Fibroblast of the aortic adventitia (primary cell): ENCODE measurements around the gene CES4A. TPM values are rescaled to one million over a fixed set of nuclear protein-coding genes. Genes with fewer than 3 reads are reported as not detected.
A peak's percentile ranks its signal among the peaks of the same experiment; 100 is the strongest.

ENCODE experiments used
- DNase-seq: peaks from one replicate; pipeline ENCODE4 v3.0.0-alpha.2; 2010; ENCODE audit warnings: low read depth
- H3K4me3 ChIP-seq: 2 replicates; pipeline ENCODE4 v1.5.1; 2011; ENCODE audit warnings: low read depth, mild to moderate bottlenecking, control low read depth, low read length, moderate library complexity
- CTCF ChIP-seq: IDR thresholded peaks from 2 replicates; pipeline ENCODE4 v1.5.1; 2011; ENCODE audit warnings: mild to moderate bottlenecking, low read length, control low read depth, inconsistent platforms; ENCODE audit not compliant: insufficient read depth
- total RNA-seq: library from RNA; depleted of rRNA; stranded (reverse); fragments of >200 nt; gene quantifications from 2 replicates; pipeline ENCODE4 v1.2.3, GENCODE V29; 2012; ENCODE audit warnings: low replicate concordance

Gene CES4A
- total RNA-seq, 1 donor, result 2.2 TPM

GRCh38 chr16:67006930-67007658 lies 18.7 kb downstream of the CES4A start:
- H3K4me3 ChIP-seq, result no peak overlapping the region
- no peak for DNase-seq
- TF ChIP-seq CTCF, result no peak

- H3K4me3 ChIP-seq, result no peak overlapping the region
- no peak for TF ChIP-seq CTCF
- no peak for DNase-seq
Measured at GRCh38 chr16:67009158-67009557, 20.8 kb downstream of the CES4A start.

GRCh38 chr16:67011274-67011673 lies 22.9 kb downstream of the CES4A start:
- H3K4me3 ChIP-seq, result no peak overlapping the region
- TF ChIP-seq CTCF, result no peak
- DNase-seq, result no peak

GRCh38 chr16:67013233-67013822 lies 24.9 kb downstream of the CES4A start:
- no peak for DNase-seq
- H3K4me3 ChIP-seq, result peak overlapping the region; percentile 60
- no peak for TF ChIP-seq CTCF

- peak; percentile 68 for DNase-seq
- peak; percentile 5 for TF ChIP-seq CTCF
- peak overlapping the region; percentile 60 for H3K4me3 ChIP-seq
Measured at GRCh38 chr16:67013823-67014633, 25.6 kb downstream of the CES4A start.

- no peak for TF ChIP-seq CTCF
- H3K4me3 ChIP-seq, result peak overlapping the region; percentile 60
- no peak for DNase-seq
Measured at GRCh38 chr16:67014634-67015312, 26.4 kb downstream of the CES4A start.
